ACHN (cell line): ENCODE data around the gene CLPTM1.
"Not testable (repeated sequence)": the region's sequence is repeated elsewhere in the genome, so short reads cannot be mapped to it uniquely, and the experiment has no call there.

Experiments
- DNase-seq: peaks from one replicate; pipeline ENCODE4 v3.0.0-alpha.2; 2015
- in situ Hi-C: cut with HindIII; loops from 2 replicates; pipeline ENCODE4 v1.10.0; 2017; ENCODE audit warnings: low sequenced_read_pairs, low pct_ligation_motif_present, low pct_unique_long_range_greater_than_20kb

The CLPTM1 gene

GRCh38 chr19:44954649-44955504 lies at the start of gene CLPTM1:
TSS of gene CLPTM1 (plus strand) at chr19:44955380. CDS start at chr19:44955396, 16 bp downstream.
- in situ Hi-C loops, result no loop called here
- DNase-seq, result peak; percentile 94

GRCh38 chr19:44905437-44906160 lies 49.6 kb upstream of the CLPTM1 start, which contains the start of gene APOE:
TSS of gene APOE (plus strand) at chr19:44905796. CDS start at chr19:44906625, 829 bp downstream.
- in situ Hi-C loops, result no loop called here

GRCh38 chr19:44907613-44908012 lies 47.6 kb upstream of the CLPTM1 start:
- DNase-seq, result no peak
- in situ Hi-C loops, result no loop called here

More at GRCh38 chr19:44905437-44906160, 49.6 kb upstream of the CLPTM1 start, which contains the start of gene APOE:
- no peak for DNase-seq

GRCh38 chr19:44908074-44908835 lies 46.9 kb upstream of the CLPTM1 start:
- in situ Hi-C loops, result no loop called here
- no peak for DNase-seq

GRCh38 chr19:44908836-44909261 lies 46.3 kb upstream of the CLPTM1 start:
- DNase-seq, result no peak
- in situ Hi-C loops, result no loop called here

- no peak for DNase-seq
- in situ Hi-C loops, result no loop called here
These were observed 45.4 kb upstream of the CLPTM1 start for GRCh38 chr19:44909775-44910174.

- DNase-seq, in situ Hi-C loops: not testable (repeated sequence)
These were observed 43.3 kb upstream of the CLPTM1 start for GRCh38 chr19:44911896-44912295.

- no peak for DNase-seq
- in situ Hi-C loops, result no loop called here
These were observed 42.3 kb upstream of the CLPTM1 start for GRCh38 chr19:44912854-44913253.

- in situ Hi-C loops, DNase-seq: not testable (repeated sequence)
These were observed 41.4 kb upstream of the CLPTM1 start for GRCh38 chr19:44913512-44914432.

- in situ Hi-C loops, result not testable (repeated sequence)
These were observed 40.6 kb upstream of the CLPTM1 start, which contains the start of gene APOC1 for GRCh38 chr19:44914433-44915206. TSS of gene APOC1 (plus strand) at chr19:44914608. CDS start at chr19:44914892, 284 bp downstream.

GRCh38 chr19:44924243-44924725 lies 30.9 kb upstream of the CLPTM1 start:
- in situ Hi-C loops, result no loop called here
- DNase-seq, result no peak

More at GRCh38 chr19:44914433-44915206, 40.6 kb upstream of the CLPTM1 start, which contains the start of gene APOC1:
- peak; percentile 81 for DNase-seq

- in situ Hi-C loops, result no loop called here
- no peak for DNase-seq
These were observed 29.9 kb upstream of the CLPTM1 start for GRCh38 chr19:44925114-44925891.

- in situ Hi-C loops, DNase-seq: not testable (repeated sequence)
These were observed 28.7 kb upstream of the CLPTM1 start for GRCh38 chr19:44926245-44927077.

- DNase-seq, result peak; percentile 35
- in situ Hi-C loops, result no loop called here
These were observed 27.4 kb upstream of the CLPTM1 start for GRCh38 chr19:44927746-44928145.

GRCh38 chr19:44930088-44930487 lies 25.1 kb upstream of the CLPTM1 start:
- in situ Hi-C loops, result no loop called here
- no peak for DNase-seq
